Bladder microvascular endothelial cell (primary cell): ENCODE measurements around the gene CLEC14A. TPM values are rescaled to one million over a fixed set of nuclear protein-coding genes. Genes with fewer than 3 reads are reported as not detected.

ENCODE experiments used
- total RNA-seq: library from RNA; depleted of rRNA; stranded (reverse); fragments of >200 nt; gene quantifications from 2 replicates; pipeline ENCODE4 v1.2.3, GENCODE V29; 2014

The CLEC14A gene, protein sequence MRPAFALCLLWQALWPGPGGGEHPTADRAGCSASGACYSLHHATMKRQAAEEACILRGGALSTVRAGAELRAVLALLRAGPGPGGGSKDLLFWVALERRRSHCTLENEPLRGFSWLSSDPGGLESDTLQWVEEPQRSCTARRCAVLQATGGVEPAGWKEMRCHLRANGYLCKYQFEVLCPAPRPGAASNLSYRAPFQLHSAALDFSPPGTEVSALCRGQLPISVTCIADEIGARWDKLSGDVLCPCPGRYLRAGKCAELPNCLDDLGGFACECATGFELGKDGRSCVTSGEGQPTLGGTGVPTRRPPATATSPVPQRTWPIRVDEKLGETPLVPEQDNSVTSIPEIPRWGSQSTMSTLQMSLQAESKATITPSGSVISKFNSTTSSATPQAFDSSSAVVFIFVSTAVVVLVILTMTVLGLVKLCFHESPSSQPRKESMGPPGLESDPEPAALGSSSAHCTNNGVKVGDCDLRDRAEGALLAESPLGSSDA
- 122 and 339 TPM in 2 replicates for total RNA-seq

DNA sequence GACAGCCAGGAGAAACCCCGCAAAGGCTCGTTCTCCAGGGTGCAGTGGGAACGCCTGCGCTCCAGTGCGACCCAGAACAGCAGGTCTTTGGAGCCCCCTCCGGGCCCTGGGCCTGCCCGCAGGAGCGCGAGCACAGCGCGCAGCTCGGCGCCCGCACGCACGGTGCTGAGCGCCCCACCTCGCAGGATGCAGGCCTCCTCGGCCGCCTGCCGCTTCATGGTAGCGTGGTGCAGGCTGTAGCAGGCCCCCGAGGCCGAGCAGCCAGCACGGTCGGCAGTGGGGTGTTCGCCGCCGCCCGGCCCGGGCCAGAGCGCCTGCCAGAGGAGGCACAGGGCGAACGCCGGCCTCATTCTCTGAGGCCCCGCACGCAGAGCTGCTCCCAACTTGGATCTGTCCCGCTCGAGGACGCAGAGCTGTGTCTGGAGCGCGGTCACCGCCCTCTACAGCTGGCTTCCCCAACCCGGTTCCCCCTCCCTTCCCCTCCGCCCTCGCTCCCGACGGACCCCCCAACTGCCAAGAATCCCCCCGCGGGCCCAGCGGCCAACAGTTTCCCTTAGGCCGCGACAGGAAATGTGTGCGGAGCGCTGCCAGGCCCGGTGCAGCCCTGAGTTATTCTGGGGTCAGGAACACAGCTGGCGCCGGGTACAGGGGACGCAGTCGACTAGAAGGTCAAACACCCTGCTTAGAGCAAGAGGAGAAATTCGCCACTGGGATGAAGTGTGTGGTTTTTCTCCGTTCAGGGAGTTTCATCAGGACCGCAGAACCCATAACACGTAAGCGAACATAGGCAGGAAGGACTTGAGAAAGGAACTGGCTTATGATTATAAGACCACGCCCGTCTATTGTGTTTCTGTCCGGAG lies at the start of gene CLEC14A:
Gene CLEC14A, minus strand, starts transcription at position 421 of the 860 bp plus-strand sequence. Its CDS starts 71 bp downstream, at position 350.

DNA sequence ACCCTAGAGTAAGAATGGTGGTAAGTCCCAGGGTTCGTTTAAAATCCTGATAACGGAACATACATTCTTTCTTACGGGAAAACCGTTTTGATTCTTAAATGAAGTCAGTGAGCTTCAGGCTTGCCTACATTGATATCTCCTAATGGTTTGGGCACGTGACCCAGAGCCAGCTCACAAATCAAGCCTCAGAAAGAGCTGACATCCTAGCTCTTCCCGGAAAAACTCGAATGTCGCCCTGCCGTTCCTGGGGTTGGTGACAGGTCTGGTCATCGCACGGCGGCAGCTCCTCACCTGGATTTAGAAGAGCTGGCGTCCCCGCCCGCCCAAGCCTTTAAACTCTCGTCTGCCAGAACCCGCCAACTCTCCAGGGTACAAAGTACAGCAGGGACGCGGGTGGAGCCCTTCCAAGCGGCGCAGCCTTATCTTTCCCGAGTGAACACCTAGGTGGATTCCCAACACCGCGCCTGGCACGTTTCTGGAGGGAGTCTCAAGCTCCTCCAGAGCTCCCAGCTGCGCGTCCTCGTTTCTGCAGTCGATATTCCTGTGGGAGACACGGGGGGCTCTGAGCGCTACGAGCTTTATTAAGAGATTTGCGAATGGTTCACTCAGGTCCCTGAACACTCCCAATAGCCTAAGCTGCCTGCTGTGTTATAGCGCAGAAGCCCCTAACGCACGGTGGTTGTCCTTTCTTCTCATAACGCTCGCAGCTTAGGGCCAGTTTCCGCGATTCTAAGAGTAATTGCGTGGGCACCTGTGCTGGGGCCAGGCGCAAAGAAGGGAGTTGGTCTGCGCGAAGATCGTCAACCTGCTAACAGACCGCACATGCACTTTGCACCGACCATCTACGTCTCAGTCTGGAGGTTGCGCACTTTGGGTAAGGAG lies 47.9 kb downstream of the CLEC14A start, which contains the start of gene SSTR1:
Gene SSTR1, plus strand, starts transcription at position 169 of the 882 bp plus-strand sequence. CDS start 1,486 bp downstream, outside the sequence.

Other genes with a start within 250 kb of the CLEC14A start
- gene SSTR1, start 48.2 kb downstream of the CLEC14A start, total RNA-seq, result under 0.01 and 0.13 TPM in 2 replicates